DMS53 treated with DMSO at 0.1 percent for 48 hours (cell line): ENCODE data around the gene MFGE8.

Source experiments
- DNase-seq: peaks from one replicate; lab custom pipeline; 2025; ENCODE audit not compliant: unreplicated experiment; lab: John Stamatoyannopoulos, UW

Gene MFGE8

DNA sequence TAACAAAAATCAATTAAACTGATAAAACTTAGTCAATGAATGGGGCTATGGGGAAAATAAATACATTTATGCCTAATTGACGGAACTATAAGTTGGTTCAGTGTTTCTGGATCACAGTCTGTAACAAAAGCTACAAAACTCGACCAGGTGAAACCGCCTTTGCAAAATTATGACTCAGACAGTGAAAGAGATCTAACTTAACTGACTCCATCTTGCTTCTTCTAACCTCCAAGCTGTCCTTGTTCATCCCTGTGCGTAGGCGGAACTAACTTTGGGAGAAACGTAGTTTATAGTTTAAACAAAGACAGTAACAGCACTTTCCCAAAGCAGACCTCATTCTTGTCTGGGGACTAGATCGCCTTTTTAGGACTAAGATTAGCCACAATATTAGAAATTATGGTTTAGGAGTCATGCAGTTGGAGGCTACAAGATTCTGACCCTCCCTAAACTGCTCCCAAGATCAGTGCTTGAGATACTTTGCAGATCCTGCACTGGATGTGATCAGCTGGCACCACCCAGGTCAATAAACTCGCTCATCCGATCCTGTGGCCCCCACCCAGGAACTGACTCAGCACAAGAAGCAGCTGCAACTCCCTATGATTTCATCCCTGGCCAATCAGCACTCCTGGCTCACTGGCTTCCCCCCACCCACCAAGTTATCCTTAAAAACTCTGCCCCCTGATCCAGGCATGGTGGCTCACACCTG lies 7.2 kb upstream of the MFGE8 start:
- DNase-seq, result no peak

DNA sequence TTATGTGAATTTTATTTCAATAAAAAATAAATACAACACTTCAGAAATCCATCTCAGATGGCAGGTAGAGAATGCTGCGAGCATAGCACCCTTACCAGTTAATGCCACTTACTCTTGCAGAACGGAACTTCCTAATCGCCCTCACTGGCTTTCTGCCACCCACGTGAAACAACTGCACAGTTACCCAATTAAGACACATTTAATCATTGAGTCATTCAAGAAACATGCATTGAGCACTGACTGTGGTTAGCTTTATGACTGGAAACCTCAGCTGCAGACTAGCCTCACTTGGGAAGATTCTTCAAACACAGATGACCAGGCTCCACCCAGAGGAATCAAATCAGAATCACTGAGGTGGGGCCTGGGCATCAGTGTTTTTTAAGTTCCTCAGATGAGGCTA lies 5.6 kb upstream of the MFGE8 start:
- no peak for DNase-seq

DNA sequence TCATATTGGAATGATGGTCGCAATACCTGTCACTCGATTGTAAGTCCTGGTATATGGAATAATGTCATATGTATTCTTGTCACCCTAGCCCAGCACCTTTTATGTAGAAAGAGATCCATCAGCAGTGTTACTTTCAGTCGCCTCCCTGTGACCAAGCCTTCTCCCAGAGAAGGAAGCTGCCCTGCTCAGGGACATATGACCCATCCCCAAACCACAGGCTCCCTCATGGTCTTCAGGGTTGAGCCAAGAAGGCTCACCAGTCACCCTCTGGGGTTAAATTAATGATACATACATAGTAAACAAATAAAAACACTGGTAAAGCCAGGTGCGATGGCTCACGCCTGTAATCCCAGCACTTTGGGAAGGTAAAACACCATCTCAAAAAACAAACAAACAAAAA lies 4.6 kb upstream of the MFGE8 start:
- DNase-seq, result no peak

DNA sequence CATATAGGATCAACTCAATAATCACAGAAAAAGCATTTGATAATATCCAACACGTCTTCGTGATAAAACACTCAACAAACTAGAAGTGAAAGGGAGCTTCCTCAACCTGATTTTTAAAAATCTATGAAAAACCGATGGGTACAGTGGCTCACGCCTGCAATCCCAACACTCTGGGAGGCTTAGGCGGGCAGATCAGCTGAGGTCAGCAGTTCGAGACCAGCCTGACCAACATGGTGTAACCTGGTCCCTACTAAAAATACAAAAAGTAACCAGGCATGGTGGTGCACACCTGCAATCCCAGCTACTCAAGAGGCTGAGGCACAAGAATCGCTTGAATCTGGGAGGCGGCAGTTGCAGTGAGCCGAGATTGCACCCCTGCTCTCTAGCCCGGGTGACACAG lies 2.2 kb upstream of the MFGE8 start:
- DNase-seq, result no peak

DNA sequence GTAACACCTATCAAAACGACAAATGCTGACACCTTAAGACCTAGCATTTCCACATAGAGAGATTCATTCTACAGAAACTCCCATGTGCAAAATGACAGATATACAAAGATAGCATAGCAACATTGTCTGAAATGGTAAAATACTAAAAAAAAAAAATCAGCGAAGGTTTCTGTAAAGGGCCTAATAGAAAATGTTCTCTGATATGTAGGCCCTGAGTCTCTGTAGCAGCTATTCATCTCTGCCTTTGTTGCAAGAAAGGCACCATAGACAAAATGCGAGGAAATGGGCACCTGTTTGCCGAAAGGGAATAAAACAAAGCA lies 631 bp upstream of the MFGE8 start:
- no peak for DNase-seq

DNA sequence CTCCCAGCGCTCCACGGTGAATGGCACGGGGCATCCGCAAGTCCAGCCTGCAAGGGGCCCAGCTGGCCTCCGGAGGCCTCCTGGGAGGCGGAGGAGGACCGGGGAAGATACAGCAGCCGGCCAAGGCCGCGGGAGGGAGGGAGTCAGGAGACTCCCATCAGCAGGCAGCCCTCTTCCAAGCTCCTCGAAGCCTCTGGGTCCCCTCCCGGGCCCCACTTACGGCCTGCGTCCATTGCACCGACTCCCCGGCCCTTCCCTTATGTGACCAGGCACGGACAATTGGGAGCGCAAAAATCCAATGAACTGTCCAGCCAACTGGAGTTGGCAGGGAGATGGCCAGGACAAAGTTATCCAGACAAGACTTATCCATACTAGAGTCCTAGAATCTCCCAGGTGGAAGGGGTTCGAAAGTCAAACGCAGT lies 668 bp downstream of the MFGE8 start:
- no peak for DNase-seq

DNA sequence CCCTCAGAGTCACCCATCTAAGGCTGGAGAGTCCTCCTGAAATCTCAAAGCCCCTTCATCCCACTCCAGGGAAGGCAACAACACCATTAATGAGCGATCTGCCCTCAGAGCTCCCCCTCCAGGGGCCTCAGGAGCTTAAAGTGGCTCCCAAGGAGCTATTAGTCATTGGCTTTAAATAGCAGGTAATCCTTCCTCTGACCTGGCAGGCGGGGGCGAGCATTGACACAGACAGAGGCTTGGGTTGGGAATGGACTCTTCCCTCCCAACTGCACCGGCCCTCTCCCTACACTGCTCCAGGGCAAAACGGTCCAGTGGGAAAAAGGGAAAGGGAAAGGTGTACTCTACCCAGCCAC lies 1.4 kb downstream of the MFGE8 start:
- DNase-seq, result no peak

DNA sequence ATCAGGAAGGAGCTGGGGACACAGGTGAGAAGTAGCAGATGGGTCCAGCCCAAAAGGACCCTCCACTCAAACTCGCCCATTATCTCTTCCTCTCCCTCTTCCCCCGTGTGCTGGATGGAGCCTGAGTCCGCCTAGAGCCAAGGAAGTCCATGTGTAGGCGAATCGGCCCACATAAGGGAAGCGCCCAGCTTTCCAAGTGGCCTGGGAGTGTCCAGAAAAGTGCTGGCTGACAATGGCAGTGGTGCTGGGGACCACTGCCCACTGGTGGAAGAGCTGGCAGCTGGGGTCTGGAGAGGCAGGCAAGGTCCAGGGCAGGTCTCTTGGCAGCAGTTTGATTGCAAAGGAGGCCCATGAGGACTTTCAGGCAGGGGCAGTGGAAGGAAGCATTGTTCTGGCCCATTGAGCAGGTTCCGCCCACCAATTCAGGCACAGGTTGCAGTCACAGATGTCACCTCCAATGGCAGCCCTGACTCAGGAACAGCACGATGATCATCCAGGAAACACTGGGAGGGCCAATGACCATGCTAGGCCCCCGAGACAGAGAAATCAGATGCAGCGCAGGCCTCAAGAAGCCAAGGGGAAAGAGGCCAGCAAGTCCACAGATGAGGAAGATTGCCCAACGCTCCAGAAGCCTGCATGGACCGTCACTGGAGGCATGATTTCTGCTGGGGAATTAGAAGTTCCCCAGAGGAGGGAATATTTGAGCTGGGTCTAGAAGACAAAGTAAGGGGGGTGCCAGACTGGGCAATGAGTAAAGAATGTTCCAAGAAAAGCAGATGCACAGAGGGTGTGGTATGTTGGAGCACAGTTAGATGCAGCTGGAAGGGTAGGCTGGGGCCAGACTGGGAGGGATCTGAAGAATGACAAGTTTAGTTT lies 3.0 kb downstream of the MFGE8 start:
- DNase-seq, result no peak

DNA sequence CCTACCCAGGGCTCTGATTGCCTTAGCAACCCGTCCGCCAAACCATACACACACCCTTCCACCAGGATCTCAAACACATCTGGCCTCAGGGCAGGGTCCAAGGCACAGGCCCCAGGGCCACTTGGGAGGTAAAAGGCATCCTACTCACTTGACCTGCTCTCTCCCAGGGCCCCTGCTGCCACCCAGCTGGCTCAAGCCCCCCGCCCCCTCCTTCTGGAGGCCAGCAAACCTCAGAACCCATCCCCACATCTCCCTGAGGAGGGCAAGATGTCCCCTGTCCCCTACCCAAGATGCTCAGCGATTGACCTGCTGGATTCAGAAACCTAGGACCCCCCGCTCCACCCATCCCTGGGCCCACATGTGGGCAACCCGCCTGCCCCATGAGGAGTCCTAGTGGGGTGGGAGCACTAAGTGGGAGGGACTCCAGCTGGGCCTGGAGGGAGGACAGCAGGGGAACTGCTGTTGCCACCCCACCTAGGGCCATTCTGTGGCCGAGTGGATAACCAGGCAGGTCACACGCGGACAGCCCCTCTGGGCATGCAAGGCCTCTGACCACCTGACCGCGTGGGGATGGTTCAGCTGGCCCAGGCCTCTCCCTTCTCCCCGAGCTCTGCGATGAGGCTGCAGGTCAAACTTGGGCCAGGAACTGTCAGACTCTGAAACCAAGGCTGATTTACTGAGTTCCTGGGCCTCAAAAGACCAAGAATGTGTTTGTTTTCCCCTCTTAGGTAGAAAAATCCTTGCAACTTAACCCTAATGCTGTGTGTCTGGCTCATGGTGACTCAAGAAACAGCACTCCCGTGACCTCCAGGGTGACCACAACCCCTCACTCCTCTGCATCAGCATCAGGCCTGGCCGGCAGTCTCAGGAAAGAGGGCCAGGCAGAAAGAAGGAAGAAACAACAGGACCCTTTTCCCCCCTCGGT lies 4.2 kb downstream of the MFGE8 start:
- no peak for DNase-seq

DNA sequence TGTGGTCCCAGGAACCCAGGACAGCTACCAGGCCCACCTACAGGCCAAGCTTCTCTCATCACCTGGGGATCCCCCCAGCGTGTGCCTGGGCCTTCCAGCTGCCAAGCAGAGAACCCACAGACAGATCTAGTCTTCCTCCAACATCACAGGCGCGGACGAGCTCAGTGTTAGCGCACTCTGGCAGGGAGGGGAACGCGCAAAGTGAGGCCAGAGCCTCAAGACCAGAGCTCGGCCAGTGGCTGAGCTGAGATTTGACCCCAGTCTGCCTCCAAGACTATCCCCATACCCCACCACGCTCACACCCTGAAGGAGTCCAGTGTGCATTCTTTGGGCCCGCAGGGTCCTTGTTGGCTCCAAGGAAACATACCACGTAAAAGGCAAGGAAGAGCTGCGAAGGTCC lies 5.1 kb downstream of the MFGE8 start:
- DNase-seq, result no peak

DNA sequence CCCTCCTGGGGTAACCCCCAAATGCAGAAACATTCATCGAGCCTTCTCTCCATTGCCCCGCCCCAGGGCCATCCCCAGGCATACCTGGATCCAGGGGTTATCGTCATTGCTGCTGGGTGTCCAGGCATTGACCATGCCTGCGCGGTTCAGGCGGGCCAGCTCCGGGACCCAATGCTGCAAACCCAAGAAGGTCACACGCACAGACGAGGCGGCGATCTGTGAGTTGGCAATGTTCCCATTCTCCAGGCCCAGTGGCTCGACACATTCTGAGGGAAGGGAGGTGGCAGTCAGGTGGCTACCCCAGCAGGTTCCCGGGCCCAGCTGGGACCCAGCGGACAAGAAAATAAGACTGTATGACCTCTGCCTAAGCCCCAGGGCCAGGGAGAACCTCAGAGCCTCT lies 6.1 kb downstream of the MFGE8 start:
- DNase-seq, result no peak

DNA sequence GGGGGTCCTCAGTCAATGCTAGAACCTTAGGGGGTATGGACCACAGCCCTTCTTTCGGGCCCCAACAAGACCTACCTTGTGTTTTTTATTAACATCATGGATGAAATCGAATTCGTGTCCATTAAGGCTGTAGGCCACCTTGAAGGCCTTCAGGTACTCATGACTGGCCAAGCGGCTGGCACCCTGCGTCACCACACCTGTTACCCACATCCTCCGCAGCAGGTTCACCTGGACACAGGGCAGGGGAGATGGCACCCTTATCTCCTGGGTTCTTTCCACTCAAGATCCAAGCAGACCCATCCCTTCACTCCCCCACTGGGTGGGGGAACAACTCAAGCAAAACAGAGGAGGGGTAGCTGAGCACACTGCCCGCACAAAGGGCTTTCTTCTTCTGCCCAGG lies 6.6 kb downstream of the MFGE8 start:
- no peak for DNase-seq

DNA sequence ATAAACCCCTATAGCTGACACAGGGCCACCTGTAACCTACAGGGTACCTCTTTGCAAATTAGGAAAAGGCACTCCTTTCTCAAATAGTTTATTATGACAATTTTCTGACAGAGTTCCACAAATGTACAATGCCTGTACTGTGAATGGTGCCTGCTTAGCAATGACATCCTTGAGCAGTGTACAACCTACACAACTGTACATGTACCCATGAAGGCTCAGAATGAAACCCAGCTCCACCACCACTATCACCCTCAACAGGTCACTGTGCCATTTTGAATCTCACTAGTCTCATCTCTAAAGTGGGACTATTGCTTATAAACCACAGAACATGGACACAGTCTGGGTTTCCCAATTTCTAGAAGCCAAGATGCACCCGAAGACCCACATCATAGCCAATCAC lies 7.0 kb downstream of the MFGE8 start:
- no peak for DNase-seq

DNA sequence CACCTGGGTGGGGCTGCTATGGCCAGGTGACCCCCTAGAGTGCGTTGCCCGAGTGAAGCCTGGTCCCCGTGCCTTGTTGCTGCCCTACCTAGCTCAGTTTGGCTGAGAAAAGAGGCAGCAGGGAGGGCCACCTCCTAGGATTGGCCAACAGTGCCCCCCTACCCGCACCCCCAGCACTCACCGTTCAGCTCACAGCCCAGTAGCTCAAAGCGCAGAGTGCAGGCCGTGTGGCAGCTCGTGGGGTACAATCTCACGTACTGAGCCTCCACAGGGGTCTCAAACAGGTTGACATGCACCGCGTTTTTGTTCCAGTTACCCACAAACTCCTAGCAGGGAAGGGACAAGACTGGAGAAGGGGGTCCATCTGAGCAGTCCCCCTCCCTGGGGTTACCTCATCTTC lies 7.6 kb downstream of the MFGE8 start:
- DNase-seq, result no peak

DNA sequence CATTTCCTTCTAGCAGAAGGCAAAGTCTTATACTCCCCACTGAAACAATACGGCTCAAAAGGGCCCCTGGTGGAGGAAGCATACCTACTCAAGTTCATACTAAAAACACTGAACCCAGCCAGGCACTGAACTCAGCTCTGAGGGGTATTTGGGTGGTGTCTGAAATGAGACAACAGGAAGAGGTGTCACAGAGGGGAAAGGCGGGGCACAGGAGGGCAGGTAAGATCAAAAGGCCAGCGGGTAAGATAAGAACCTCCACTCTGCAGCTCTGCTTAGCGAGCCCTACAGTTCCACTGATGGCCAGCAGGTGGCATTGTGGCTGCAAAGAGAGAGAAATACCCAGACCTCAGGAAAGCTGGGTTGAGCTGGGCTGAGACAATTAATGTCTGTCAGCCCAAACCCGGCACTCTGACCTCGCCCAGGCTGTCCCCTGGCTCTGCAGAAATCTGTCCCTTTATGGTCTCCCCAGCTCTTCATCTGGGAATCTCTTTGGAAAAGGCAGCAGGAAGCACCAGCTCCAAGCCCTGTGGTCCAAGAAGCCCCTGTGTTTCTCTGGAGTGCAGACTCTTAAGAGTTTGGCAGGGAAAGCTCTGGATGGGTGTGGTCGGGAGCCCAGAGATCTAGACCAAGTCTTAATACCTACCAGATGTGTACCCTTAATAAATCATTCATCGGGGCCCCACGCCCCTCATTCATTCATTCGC lies 8.4 kb downstream of the MFGE8 start:
- DNase-seq, result peak; percentile 32

DNA sequence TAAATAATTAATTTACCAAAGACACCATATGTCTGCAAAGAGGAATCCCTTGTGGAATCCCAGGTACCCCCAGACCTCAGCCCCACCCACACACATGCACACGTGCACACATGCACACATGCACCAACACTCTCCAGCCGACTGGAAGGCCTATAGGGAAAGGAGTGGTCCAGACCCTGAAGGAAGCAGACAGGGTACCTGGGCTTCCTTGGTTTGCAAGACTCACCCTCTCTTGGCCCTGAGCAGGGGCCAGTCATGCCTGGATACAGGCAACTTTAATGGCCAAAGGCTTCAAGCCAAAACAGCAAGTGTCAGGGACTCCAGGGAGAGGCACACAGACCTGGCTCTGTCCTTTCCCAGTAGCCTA lies 8.9 kb downstream of the MFGE8 start:
- DNase-seq, result no peak

DNA sequence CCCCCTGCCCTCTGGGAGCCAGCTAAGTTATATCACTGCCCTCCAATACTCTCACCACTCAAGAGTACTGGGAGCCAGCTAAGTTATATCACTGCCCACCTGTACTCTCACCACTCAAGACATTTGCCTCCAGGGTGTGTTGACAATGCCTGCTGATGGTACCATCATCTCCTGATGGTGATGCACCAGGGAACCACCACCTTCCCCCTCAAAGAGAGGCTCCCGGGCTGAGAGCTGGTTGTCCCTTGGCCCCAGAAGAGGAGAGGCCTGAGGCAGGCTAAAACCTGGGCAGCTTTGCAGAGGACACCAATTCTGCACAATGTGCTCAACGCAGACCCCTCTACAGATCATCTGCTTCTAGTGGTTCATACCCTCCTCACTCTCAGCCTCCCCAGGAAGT lies 10.3 kb downstream of the MFGE8 start:
- DNase-seq, result no peak

DNA sequence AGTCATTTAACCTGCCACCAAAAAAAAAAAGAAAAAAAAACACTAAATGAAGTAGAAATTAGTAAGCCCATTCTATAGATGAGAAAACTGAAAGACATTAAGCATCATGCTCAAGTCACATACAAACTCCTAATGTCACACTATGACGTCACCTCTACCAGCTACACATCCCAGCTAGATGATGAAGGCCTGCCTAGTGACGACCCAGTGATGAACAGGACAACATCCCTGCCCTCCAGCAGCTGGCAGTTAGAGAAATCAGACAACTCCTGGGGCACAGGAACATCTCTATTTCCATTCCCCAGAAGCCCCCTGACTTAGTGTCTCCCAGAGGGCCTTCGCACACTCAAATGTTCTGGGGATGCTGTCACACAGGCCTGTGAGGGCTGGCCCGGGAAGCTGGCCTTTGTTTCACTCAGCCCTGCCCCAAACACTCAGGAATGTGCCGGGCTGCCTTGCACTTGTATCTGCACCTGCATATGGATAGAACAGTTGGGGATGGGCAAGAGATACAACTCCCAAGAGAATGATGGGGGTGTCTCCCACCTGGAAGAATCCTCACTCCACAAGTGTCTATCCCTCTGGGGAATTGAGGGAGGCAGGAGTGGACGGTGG lies 10.9 kb downstream of the MFGE8 start:
- DNase-seq, result no peak

DNA sequence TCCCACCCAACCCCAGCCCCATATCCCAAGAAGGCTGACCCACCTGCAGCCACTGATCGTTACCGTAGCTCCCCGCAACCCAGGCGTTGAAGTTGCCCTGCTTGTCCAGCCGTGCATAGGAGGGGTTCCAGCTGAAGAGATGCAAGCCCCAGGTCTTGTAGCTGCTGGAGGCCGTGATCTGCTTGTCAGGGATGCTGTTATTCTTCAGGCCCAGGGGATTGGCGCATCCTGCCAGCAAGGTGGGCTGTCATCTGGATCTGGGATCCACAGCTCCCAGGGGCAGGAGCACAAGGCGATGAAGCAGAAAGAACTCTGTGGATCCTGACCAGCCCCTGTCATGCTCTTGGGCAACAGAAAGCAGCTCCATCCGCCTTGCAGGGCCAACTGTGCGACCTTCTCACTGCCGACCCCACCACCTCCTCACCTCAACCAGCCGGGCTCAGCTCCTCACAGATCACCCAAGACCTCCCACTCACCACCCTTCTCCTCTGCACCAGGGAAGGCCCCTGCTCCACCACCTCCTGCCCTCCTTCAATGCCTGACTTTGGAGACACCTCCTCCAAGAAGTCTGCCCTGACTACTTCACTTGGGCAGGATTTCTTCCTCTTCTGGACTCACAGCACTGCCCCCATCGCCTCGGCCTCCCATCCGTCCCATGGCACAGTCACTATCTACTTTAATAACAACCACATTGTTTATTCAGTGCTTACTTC lies 11.5 kb downstream of the MFGE8 start:
- DNase-seq, result no peak

DNA sequence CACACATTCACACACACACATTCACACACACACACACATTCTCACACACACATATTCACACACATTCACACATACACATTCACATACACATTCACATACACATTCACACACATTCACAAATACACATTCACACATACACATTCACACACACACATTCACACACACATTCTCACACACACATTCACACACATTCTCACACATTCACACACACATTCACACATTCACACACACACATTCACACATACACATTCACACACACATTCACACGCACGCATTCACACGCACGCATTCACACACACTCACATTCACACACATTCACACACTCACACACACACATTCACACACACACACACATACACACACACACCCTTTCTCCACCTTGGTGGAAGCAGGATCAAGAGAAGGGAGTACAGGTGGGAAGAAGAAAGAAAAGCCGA lies 12.2 kb downstream of the MFGE8 start:
- DNase-seq, result no peak
